Mammary epithelial cell (primary cell): ENCODE results near the gene M6PR.
"Not testable (repeated sequence)": the region's sequence is repeated elsewhere in the genome, so short reads cannot be mapped to it uniquely, and the experiment has no call there.

Experiments
- CTCF ChIP-seq, 2 donors: IDR thresholded peaks in 1 of 2; conservative IDR thresholded peaks in 1 of 2; 2 replicates each; pipeline ENCODE4 v1.5.1; 2011 to 2012; ENCODE audit warnings: inconsistent platforms in 2 of 2, low read length in 2 of 2, mild to moderate bottlenecking in 2 of 2, control low read depth in 1 of 2, low read depth in 1 of 2; ENCODE audit not compliant: insufficient read depth in 1 of 2; ENCODE audit errors: extremely low read depth in 1 of 2
- EZH2 ChIP-seq: IDR thresholded peaks from 2 replicates; pipeline ENCODE4 v1.6.1; 2012; ENCODE audit warnings: low read length, inconsistent platforms, borderline replicate concordance

- TF ChIP-seq CTCF (conservative IDR thresholded peaks at IDR 0.05 in 1 of 2, IDR thresholded peaks at IDR 0.05 in 1 of 2; ENCODE audit: extremely low read depth in 1 of 2, insufficient read depth in 1 of 2, low read depth in 1 of 2, low read length in 2 of 2); EZH2: not testable (repeated sequence)
Observed at GRCh38 chr12:8937842-8938442, 11.5 kb downstream of the M6PR start.
